Lower lobe of right lung (tissue), 2 donors: ENCODE measurements around the gene NPW. TPM values are rescaled to one million over a fixed set of nuclear protein-coding genes. Genes with fewer than 3 reads are reported as not detected.

ENCODE experiments used
- ATAC-seq, 2 donors: fragments of 200-7000 bp; cut with Tn5 transposase; one replicate each; pipeline ENCODE4 v1.9.1; 2020 to 2022; ENCODE audit warnings: mild to moderate bottlenecking in 2 of 2, moderate library complexity in 2 of 2
- DNase-seq: peaks from one replicate; pipeline ENCODE4 v3.0.0-alpha.2; 2020
- H3K27ac ChIP-seq: fragments of 200-600 bp; one replicate; pipeline ENCODE4 v1.8.0; 2022
- H3K27me3 ChIP-seq: fragments of 200-600 bp; one replicate; pipeline ENCODE4 v1.8.0; 2022; ENCODE audit warnings: low read depth
- H3K36me3 ChIP-seq: fragments of 200-600 bp; one replicate; pipeline ENCODE4 v1.8.0; 2022; ENCODE audit warnings: mild to moderate bottlenecking
- H3K4me1 ChIP-seq: fragments of 200-600 bp; one replicate; pipeline ENCODE4 v1.8.0; 2022
- H3K4me3 ChIP-seq: fragments of 200-600 bp; one replicate; pipeline ENCODE4 v1.8.0; 2022; ENCODE audit warnings: mild to moderate bottlenecking
- H3K9me3 ChIP-seq: fragments of 200-600 bp; one replicate; pipeline ENCODE4 v1.8.0; 2022
- CTCF ChIP-seq: fragments of 200-600 bp; IDR thresholded peaks from one replicate; pipeline ENCODE4 v1.8.0; 2022; ENCODE audit warnings: antibody characterized with exemption, mild to moderate bottlenecking
- intact Hi-C: fragments of 100-400 bp; cut with DNase I; formaldehyde crosslinking; loops from one replicate; pipeline ENCODE4 v1.11.0; 2022
- long read RNA-seq: library from polyadenylated mRNA; unstranded; transcript quantifications from one replicate; pipeline ENCODE4 v2.0.0, GENCODE V29; 2021
- total RNA-seq: library from RNA; stranded (reverse); fragmentation: NEBNext Ultra II Directional; extraction: Animal tissue kit (Norgen Biotek cat#: 25700); gene quantifications from one replicate; pipeline ENCODE4 v1.2.1, GENCODE V29; 2021
- donor health status: DM: no; HTN: yes; CAD: no; lungs with severe emphysema.

NPW gene
- not detected for total RNA-seq
- long read RNA-seq, result 0 reads

GRCh38 chr16:2019518-2019920 is at the start of gene NPW:
Gene NPW (plus strand): TSS chr16:2019785.
- Histone ChIP-seq H3K36me3 (no peaks in the 10 kb centered on the region), H3K27ac (no peak within 1 kb of the TSS), H3K4me3 (no peak within 1 kb of the TSS), H3K27me3 (peaks cover 49% of the 10 kb centered on the region), H3K9me3 (no peaks in the 10 kb centered on the region), H3K4me1 (peaks cover 31% of the 10 kb centered on the region)
- no peak for TF ChIP-seq CTCF
- DNase-seq (no peak), ATAC-seq (no peak)
- intact Hi-C loops, result no loop called here

- TF ChIP-seq CTCF, result no peak
- H3K27me3 ChIP-seq, result no peaks in the 10 kb centered on the region
- intact Hi-C loops, result no loop called here
- peak within 1 kb of the TSS; percentile 93 for H3K27ac ChIP-seq
- ATAC-seq, result peak; percentile 96 to 97
- peaks cover 30% of the 10 kb centered on the region for H3K36me3 ChIP-seq
- peaks cover 27% of the 10 kb centered on the region for H3K4me1 ChIP-seq
- DNase-seq, result peak; percentile 95
- H3K9me3 ChIP-seq, result no peaks in the 10 kb centered on the region
- H3K4me3 ChIP-seq, result peak within 1 kb of the TSS; percentile 100
These were observed 47.6 kb upstream of the NPW start, which contains the start of gene TBL3 for GRCh38 chr16:1971796-1972489. Gene TBL3 (plus strand): TSS chr16:1972053. CDS start chr16:1972165, 112 bp downstream.

GRCh38 chr16:1972490-1972877 is 47.1 kb upstream of the NPW start:
- H3K27ac ChIP-seq, result peak overlapping the region; percentile 93
- H3K4me3 ChIP-seq, result peak overlapping the region; percentile 100
- no peaks in the 10 kb centered on the region for H3K27me3 ChIP-seq
- H3K36me3 ChIP-seq, result peaks cover 35% of the 10 kb centered on the region
- no peak for TF ChIP-seq CTCF
- DNase-seq, result no peak
- no peaks in the 10 kb centered on the region for H3K9me3 ChIP-seq
- intact Hi-C loops, result no loop called here
- ATAC-seq, result peak in 1 of 2 donors; percentile 11
- H3K4me1 ChIP-seq, result peaks cover 27% of the 10 kb centered on the region

- DNase-seq, result no peak
- ATAC-seq, result no peak
- Histone ChIP-seq H3K9me3 (no peaks in the 10 kb centered on the region), H3K27me3 (peaks cover 1% of the 10 kb centered on the region), H3K4me3 (no peak overlapping the region), H3K4me1 (peaks cover 29% of the 10 kb centered on the region), H3K36me3 (peaks cover 45% of the 10 kb centered on the region), H3K27ac (no peak overlapping the region)
- TF ChIP-seq CTCF, result no peak
- intact Hi-C loops, result no loop called here
These were observed 46.0 kb upstream of the NPW start for GRCh38 chr16:1973461-1974156.

- intact Hi-C loops, result no loop called here
- Histone ChIP-seq H3K27ac (no peak overlapping the region), H3K4me3 (no peak overlapping the region), H3K27me3 (peaks cover 9% of the 10 kb centered on the region), H3K4me1 (peaks cover 31% of the 10 kb centered on the region), H3K36me3 (peaks cover 45% of the 10 kb centered on the region), H3K9me3 (no peaks in the 10 kb centered on the region)
- no peak for TF ChIP-seq CTCF
- no peak for ATAC-seq
- DNase-seq, result no peak
These were observed 45.2 kb upstream of the NPW start for GRCh38 chr16:1974157-1975070.
